ENCODE measurements around the gene LLPH.
A peak's percentile ranks its signal among the peaks of the same experiment; 100 is the strongest.
"Not testable (repeated sequence)": the region's sequence is repeated elsewhere in the genome, so short reads cannot be mapped to it uniquely, and the experiment has no call there.

The LLPH gene

DNA sequence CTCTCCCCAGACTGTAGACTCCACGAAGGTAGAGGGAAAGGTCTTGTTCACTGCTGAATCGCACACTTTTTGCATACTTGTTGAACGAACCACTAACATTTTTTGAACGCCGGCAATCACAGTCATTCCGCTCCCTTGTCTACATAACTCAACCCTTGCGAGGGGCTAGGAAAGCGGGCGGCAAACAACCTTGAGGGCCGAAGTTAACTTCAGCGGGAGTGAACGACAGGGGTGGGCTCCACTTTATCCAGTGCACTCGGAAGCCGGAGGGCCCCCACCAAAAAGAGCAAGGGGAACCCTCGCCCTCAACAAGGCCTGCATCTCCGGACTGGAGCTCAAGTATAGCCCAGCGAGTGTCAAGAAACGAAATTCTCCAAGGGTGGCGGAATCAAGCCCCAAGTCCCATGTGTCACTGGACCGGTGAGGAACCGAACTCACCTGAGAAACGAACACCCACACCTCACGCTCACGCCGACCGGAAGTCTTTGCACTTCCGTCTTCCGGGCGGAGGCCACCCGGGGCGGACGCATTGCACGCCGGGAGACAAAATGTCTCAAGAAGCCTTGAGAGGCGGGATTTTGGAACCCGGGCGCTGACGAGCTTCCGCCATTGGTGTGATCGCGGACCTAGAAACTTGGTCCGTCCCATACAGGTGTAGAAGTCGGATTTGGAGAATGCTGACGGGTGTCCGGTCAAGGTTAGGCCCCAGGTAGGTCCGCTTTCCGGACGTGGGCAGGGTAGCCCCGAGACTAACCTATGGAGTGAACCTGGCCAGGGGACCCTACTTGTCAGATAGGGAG lies at the start of gene LLPH:
LLPH (minus strand) TSS at position 484 of the 800 bp plus-strand sequence. CDS start 1,644 bp downstream, outside the sequence.
- DNase-seq (ENCODE audit: extremely low read depth, low read depth): peak; percentile 35
- H3K4me3 ChIP-seq (replicated peaks; ENCODE audit: low read depth, low read length): peak within 1 kb of the TSS; percentile 76
- no peak for TF ChIP-seq CTCF (IDR thresholded peaks at IDR 0.05; ENCODE audit: low read depth, low read length, missing control alignments)

- DNase-seq (ENCODE audit: extremely low read depth, low read depth): no peak
- H3K4me3 ChIP-seq (replicated peaks; ENCODE audit: low read depth, low read length): no peak overlapping the region
- no peak for TF ChIP-seq CTCF (IDR thresholded peaks at IDR 0.05; ENCODE audit: low read depth, low read length, missing control alignments)
Measured at GRCh38 chr12:66176105-66176900, 45.8 kb upstream of the LLPH start.

DNA sequence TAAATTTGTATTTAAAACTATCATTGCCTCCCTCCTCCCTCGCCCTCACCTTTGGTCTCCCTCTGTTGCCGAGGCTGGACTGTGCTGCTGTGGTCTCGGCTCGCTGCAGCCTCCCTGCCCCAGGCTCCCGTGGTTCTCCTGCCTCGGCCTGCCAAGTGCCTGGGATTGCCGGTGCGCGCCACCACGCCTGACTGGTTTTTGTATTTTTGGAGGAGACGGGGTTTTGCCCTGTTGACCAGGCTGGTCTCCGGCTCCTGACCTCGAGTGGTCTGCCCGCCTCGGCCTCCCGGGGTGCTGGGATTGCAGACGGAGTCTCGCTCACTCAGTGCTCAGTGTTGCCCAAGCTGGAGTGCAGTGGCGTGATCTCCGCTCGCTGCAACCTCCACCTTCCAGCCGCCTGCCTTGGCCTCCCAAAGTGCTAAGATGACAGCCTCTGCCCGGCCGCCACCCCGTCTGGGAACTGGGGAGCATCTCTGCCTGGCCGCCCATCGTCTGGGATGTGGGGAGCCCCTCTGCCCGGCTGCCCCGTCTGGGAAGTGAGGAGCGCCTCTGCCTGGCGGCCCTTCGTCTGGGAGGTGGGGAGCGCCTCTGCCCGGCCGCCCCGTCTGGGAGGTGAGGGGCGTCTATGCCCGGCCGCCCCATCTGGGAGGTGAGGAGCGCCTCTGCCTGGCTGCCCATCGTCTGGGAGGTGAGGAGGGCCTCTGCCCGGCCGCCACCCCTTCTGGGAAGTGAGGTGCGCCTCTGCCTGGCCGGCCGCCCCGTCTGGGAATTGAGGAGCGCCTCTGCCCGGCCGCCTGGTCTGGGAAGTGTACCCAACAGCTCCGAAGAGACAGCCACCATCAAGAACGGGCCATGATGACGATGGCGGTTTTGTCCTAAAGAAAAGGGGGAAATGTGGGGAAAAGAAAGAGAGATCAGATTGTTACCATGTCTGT lies 44.1 kb upstream of the LLPH start:
- DNase-seq (ENCODE audit: extremely low read depth, low read depth): not testable (repeated sequence)

GRCh38 chr12:66170606-66171005 lies 40.1 kb upstream of the LLPH start:
- no peak overlapping the region for H3K4me3 ChIP-seq (replicated peaks; ENCODE audit: low read depth, low read length)
- no peak for DNase-seq (ENCODE audit: extremely low read depth, low read depth)
- TF ChIP-seq CTCF (IDR thresholded peaks at IDR 0.05; ENCODE audit: low read depth, low read length, missing control alignments): no peak

More for the DNA sequence above, 44.1 kb upstream of the LLPH start:
- not testable (repeated sequence) for H3K4me3 ChIP-seq (replicated peaks; ENCODE audit: low read depth, low read length)

GRCh38 chr12:66169221-66170170 lies 38.9 kb upstream of the LLPH start, which contains the start of gene TMBIM4:
TMBIM4 (minus strand) TSS chr12:66169996; CDS start chr12:66169951, 45 bp downstream.
- peak; percentile 41 for TF ChIP-seq CTCF (IDR thresholded peaks at IDR 0.05; ENCODE audit: low read depth, low read length, missing control alignments)
- H3K4me3 ChIP-seq (replicated peaks; ENCODE audit: low read depth, low read length): peak within 1 kb of the TSS; percentile 68
- DNase-seq (ENCODE audit: extremely low read depth, low read depth): peak; percentile 74

- no peak for TF ChIP-seq CTCF (IDR thresholded peaks at IDR 0.05; ENCODE audit: low read depth, low read length, missing control alignments)
- H3K4me3 ChIP-seq (replicated peaks; ENCODE audit: low read depth, low read length): peak overlapping the region; percentile 68
Measured at GRCh38 chr12:66168410-66168809, 37.9 kb upstream of the LLPH start.

More at GRCh38 chr12:66168410-66168809, 37.9 kb upstream of the LLPH start:
- no peak for DNase-seq (ENCODE audit: extremely low read depth, low read depth)

Measured in HFF-Myc (cell line).